ENCODE results near the gene XXYLT1. TPM values are rescaled to one million over a fixed set of nuclear protein-coding genes. Genes with fewer than 3 reads are reported as not detected.

XXYLT1 gene
- total and polyA plus RNA-seq, 2 of the 8 experiments (the other 6 are each of a cell fraction or from before 2014, with no cell fraction given), result 18.9 to 23.8 TPM

DNA sequence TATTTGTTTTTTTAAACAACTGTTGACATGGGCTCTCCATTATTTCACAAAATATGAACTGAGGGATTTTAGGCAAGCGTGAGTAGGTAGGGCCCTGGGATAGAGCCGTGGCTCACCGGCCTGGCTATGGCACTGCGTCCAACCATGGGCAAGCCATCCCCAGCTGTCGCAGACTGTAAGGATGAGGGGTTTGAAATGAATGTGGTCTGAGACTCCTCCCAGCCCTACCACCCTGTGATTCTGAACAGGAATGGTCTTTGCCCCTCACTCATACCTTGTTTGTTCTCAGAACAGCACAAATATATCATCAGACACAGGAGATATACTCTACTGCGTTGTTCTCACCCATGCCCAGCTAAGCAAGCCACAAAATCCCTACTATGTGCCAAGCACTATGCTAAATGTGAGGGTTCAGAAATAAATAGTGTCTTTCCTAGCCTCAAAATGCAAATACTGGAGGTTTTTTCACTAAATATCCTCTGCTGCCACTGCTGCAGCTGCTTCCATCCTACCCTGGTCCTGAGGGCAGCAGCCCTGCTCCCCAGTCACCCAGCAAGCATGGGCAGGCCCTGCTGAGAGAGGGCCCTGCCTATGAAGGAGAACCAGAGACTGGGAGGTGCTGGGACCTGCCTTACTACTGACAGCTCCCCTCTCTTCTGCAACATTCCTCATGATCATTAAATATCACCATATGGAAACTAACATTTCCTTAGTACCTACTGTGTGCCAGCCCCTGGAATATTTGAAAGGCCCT is 102.8 kb downstream of the XXYLT1 start:
- H3K23ac ChIP-seq (ENCODE audit: insufficient read length), result no peak overlapping the region
- ChIA-PET POLR2A (ENCODE audit: partially characterized antibody) (interaction anchor here (0.6 to 2.5 kb wide), 4 partner anchors 9 to 80 kb away, joined by 3 to 7 read pairs (median 4); no protein-coding TSS in a partner anchor), CTCF (ENCODE audit: partially characterized antibody) (interaction anchor here (1.1 to 1.7 kb wide), 4 partner anchors 8 to 497 kb away, joined by 3 to 4 read pairs (median 3); partner anchors contain the start of gene LSG1)
- no peak overlapping the region for H2AFZ ChIP-seq (ENCODE audit: low read length)
- no peaks in the 10 kb centered on the region for H3K27me3 ChIP-seq (replicated peaks in 1 of 4; ENCODE audit: control insufficient read depth in 3 of 4, extremely low read depth in 1 of 4, insufficient read depth in 3 of 4, low read length in 3 of 4)
- H3K4me2 ChIP-seq (ENCODE audit: insufficient read depth in 1 of 2, low read depth in 2 of 2, low read length in 2 of 2), result no peak overlapping the region
- no peak overlapping the region for H3K56ac ChIP-seq (replicated peaks; ENCODE audit: insufficient read length, low read depth, low read length)
- WGBS, 2 experiments (ENCODE audit: extremely low coverage in 1 of 2, insufficient coverage in 1 of 2, insufficient read length in 1 of 2, insufficient replicate concordance in 2 of 2, low coverage in 1 of 2, low lambda C conversion rate in 2 of 2, missing lambda C conversion rate in 1 of 2), result 95% methylated on average over 6 of the region's 6 CpGs; no CpG with 5 or more reads in 1 of the 2 experiments
- no peaks in the 10 kb centered on the region for H4K20me1 ChIP-seq (replicated peaks in 1 of 2; ENCODE audit: control insufficient read depth in 1 of 2, insufficient read depth in 2 of 2, low read length in 2 of 2)
- no peak overlapping the region for H3K27ac ChIP-seq (ENCODE audit: low read depth, low read length)
- no peak overlapping the region for H2BK5ac ChIP-seq (ENCODE audit: low read depth, low read length)
- H2BK15ac ChIP-seq (ENCODE audit: low read length), result no peak overlapping the region
- no peak overlapping the region for H3K4ac ChIP-seq (replicated peaks; ENCODE audit: insufficient read length, low read depth, low read length)
- H2BK120ac ChIP-seq (replicated peaks; ENCODE audit: low read depth, low read length), result no peak overlapping the region
- no peak overlapping the region for H4K8ac ChIP-seq (ENCODE audit: extremely low read depth, insufficient read depth, low read length)
- H4K91ac ChIP-seq (replicated peaks; ENCODE audit: insufficient read length, low read length), result no peak overlapping the region
- TF ChIP-seq CHD1 (IDR thresholded peaks at IDR 0.05; ENCODE audit: low read depth, low read length) (no peak), BRCA1 (IDR thresholded peaks at IDR 0.05; ENCODE audit: low read depth, low read length) (no peak)
- H3K23me2 ChIP-seq (ENCODE audit: low read depth, low read length), result no peaks in the 10 kb centered on the region
- H3K9me3 ChIP-seq (ENCODE audit: insufficient read depth in 2 of 2, low read depth in 1 of 2, low read length in 1 of 2), result no peaks in the 10 kb centered on the region
- peaks cover 2% of the 10 kb centered on the region; the same call in 1 of the 2 replicates for H3K79me1 ChIP-seq (ENCODE audit: low read depth, low read length)
- no peak overlapping the region for H3K14ac ChIP-seq (ENCODE audit: insufficient read length)
- peaks cover 0 to 23% of the 10 kb centered on the region in 2 experiments; a peak in 1 of 4 replicates for H3K79me2 ChIP-seq (ENCODE audit: control insufficient read depth in 1 of 2, insufficient read depth in 2 of 2, low read length in 2 of 2)
- H3K4me1 ChIP-seq (replicated peaks in 1 of 4; ENCODE audit: control insufficient read depth in 3 of 4, insufficient read depth in 4 of 4, low read length in 3 of 4), result peaks cover 2 to 7% (median 6%) of the 10 kb centered on the region in 4 experiments; a peak in 6 of 7 replicates
- FAIRE-seq (no peak), DNase-seq (ENCODE audit: low read depth in 1 of 2, low spot score in 2 of 2) (no peak)
- H2AK5ac ChIP-seq (ENCODE audit: low read depth, low read length), result no peak overlapping the region
- no peak overlapping the region for H3K18ac ChIP-seq (ENCODE audit: extremely low read depth, low read length)
- H3K9ac ChIP-seq (replicated peaks in 1 of 4; ENCODE audit: extremely low read depth in 1 of 4, low read depth in 3 of 4, low read length in 3 of 4), result no peak overlapping the region
- no peak overlapping the region for H4K5ac ChIP-seq (ENCODE audit: insufficient read length, low read depth, low read length)
- H2BK20ac ChIP-seq (ENCODE audit: low read length), result no peak overlapping the region
- no peaks in the 10 kb centered on the region for H3K36me3 ChIP-seq (ENCODE audit: control insufficient read depth in 2 of 4, insufficient read depth in 4 of 4, low read length in 3 of 4)
- no peak overlapping the region for H2BK12ac ChIP-seq (ENCODE audit: low read depth, low read length)
- H3K4me3 ChIP-seq (ENCODE audit: extremely low read depth in 1 of 4, insufficient read depth in 2 of 4, low read depth in 3 of 4, low read length in 4 of 4), result no peak overlapping the region
